ENCODE data around the gene NR2F1-AS1. TPM values are rescaled to one million over a fixed set of nuclear protein-coding genes. Genes with fewer than 3 reads are reported as not detected.

Gene NR2F1-AS1
- total and polyA plus RNA-seq, 4 experiments from 2014 or later = not detected

GRCh38 chr5:93575461-93576414 is 5.3 kb downstream of the NR2F1-AS1 start:
- Mint-ChIP-seq H3K4me1 (peaks cover 12 to 48% (median 29%) of the 10 kb centered on the region in 4 donors), H3K4me3 (no peak overlapping the region), H3K27me3 (peaks cover 76 to 79% of the 10 kb centered on the region in 2 donors), H3K9me3 (peaks cover 0 to 9% (median 0%) of the 10 kb centered on the region in 8 donors), H3K27ac (no peak overlapping the region), H3K36me3 (no peaks in the 10 kb centered on the region)
- ChIA-PET CTCF (ENCODE audit: partially characterized antibody) (interaction anchor here (0.6 to 1.7 kb wide), 2 partner anchors 46 to 225 kb away, joined by 3 to 5 read pairs; no protein-coding TSS in a partner anchor), POLR2A (ENCODE audit: partially characterized antibody) (interaction anchor here (0.8 kb wide), 1 partner anchor 26 kb away, joined by 3 read pairs; no protein-coding TSS in a partner anchor)
- H3K4me1 ChIP-seq (ENCODE audit: insufficient read depth, low read length) = peaks cover 33% of the 10 kb centered on the region
- H3K9me3 ChIP-seq (ENCODE audit: control insufficient read depth in 1 of 2, low read length in 2 of 2) = no peaks in the 10 kb centered on the region
- H3K27me3 ChIP-seq (ENCODE audit: insufficient read depth, low read length) = peaks cover 80% of the 10 kb centered on the region
- H3K4me3 ChIP-seq (ENCODE audit: low read length in 2 of 2) = no peak overlapping the region
- DNase-seq = no peak
- no peak overlapping the region for H3K27ac ChIP-seq (ENCODE audit: low read depth, low read length)
- intact Hi-C loops (cut with micrococcal nuclease) = no loop called here
- H3K36me3 ChIP-seq (ENCODE audit: insufficient read depth, low read length) = no peaks in the 10 kb centered on the region

GRCh38 chr5:93574491-93575305 is 6.3 kb downstream of the NR2F1-AS1 start:
- Mint-ChIP-seq H3K4me1 (peaks cover 8 to 45% (median 24%) of the 10 kb centered on the region in 4 donors), H3K4me3 (no peak overlapping the region), H3K9me3 (peaks cover 0 to 5% (median 0%) of the 10 kb centered on the region in 8 donors), H3K27ac (no peak overlapping the region), H3K36me3 (no peaks in the 10 kb centered on the region), H3K27me3 (peaks cover 76 to 78% of the 10 kb centered on the region in 2 donors)
- intact Hi-C loops (cut with micrococcal nuclease) = no loop called here
- Histone ChIP-seq H3K27ac (ENCODE audit: low read depth, low read length) (no peak overlapping the region), H3K9me3 (ENCODE audit: control insufficient read depth in 1 of 2, low read length in 2 of 2) (no peaks in the 10 kb centered on the region), H3K27me3 (ENCODE audit: insufficient read depth, low read length) (peaks cover 78% of the 10 kb centered on the region), H3K4me3 (ENCODE audit: low read length in 2 of 2) (no peak overlapping the region), H3K4me1 (ENCODE audit: insufficient read depth, low read length) (peaks cover 28% of the 10 kb centered on the region), H3K36me3 (ENCODE audit: insufficient read depth, low read length) (no peaks in the 10 kb centered on the region)
- no peak for DNase-seq
- ChIA-PET POLR2A (ENCODE audit: partially characterized antibody) (no interaction called here), CTCF (ENCODE audit: partially characterized antibody) (interaction anchor here (0.6 to 1.2 kb wide), 2 partner anchors 13 to 45 kb away, joined by 3 to 4 read pairs; no protein-coding TSS in a partner anchor)

- H3K36me3 Mint-ChIP-seq = no peaks in the 10 kb centered on the region
- peak overlapping the region in 1 of 8 donors; percentile 68 for H3K4me3 Mint-ChIP-seq
- ChIA-PET POLR2A (ENCODE audit: partially characterized antibody) (no interaction called here), CTCF (ENCODE audit: partially characterized antibody) (interaction anchor here (1.2 kb wide), 1 partner anchor 14 kb away, joined by 4 read pairs; no protein-coding TSS in a partner anchor)
- H3K27me3 ChIP-seq (ENCODE audit: insufficient read depth, low read length) = peaks cover 80% of the 10 kb centered on the region
- intact Hi-C loops (cut with micrococcal nuclease) = no loop called here
- no peak overlapping the region for H3K4me3 ChIP-seq (ENCODE audit: low read length in 2 of 2)
- peaks cover 0 to 8% (median under 1%) of the 10 kb centered on the region in 8 donors for H3K9me3 Mint-ChIP-seq
- no peak overlapping the region for H3K27ac ChIP-seq (ENCODE audit: low read depth, low read length)
- no peaks in the 10 kb centered on the region for H3K36me3 ChIP-seq (ENCODE audit: insufficient read depth, low read length)
- peaks cover 20% of the 10 kb centered on the region for H3K4me1 ChIP-seq (ENCODE audit: insufficient read depth, low read length)
- H3K9me3 ChIP-seq (ENCODE audit: control insufficient read depth in 1 of 2, low read length in 2 of 2) = no peaks in the 10 kb centered on the region
- peak overlapping the region in 1 of 7 donors; percentile 65 for H3K27ac Mint-ChIP-seq
- peaks cover 82 to 85% of the 10 kb centered on the region in 2 donors for H3K27me3 Mint-ChIP-seq
- peaks cover 8 to 48% (median 21%) of the 10 kb centered on the region in 4 donors for H3K4me1 Mint-ChIP-seq
- DNase-seq = no peak
These were observed 7.4 kb downstream of the NR2F1-AS1 start for GRCh38 chr5:93573354-93574351.

GRCh38 chr5:93572608-93573353 is 8.2 kb downstream of the NR2F1-AS1 start:
- no peaks in the 10 kb centered on the region for H3K36me3 Mint-ChIP-seq
- DNase-seq = no peak
- peak overlapping the region in 3 of 7 donors; percentile 9 to 43 (median 21) for H3K27ac Mint-ChIP-seq
- Histone ChIP-seq H3K9me3 (ENCODE audit: control insufficient read depth in 1 of 2, low read length in 2 of 2) (no peaks in the 10 kb centered on the region), H3K27ac (ENCODE audit: low read depth, low read length) (no peak overlapping the region), H3K4me1 (ENCODE audit: insufficient read depth, low read length) (peaks cover 17% of the 10 kb centered on the region), H3K4me3 (ENCODE audit: low read length in 2 of 2) (no peak overlapping the region), H3K27me3 (ENCODE audit: insufficient read depth, low read length) (peaks cover 72% of the 10 kb centered on the region), H3K36me3 (ENCODE audit: insufficient read depth, low read length) (no peaks in the 10 kb centered on the region)
- intact Hi-C loops (cut with micrococcal nuclease) = no loop called here
- ChIA-PET CTCF (ENCODE audit: partially characterized antibody) (no interaction called here), POLR2A (ENCODE audit: partially characterized antibody) (no interaction called here)
- H3K27me3 Mint-ChIP-seq = peaks cover 78 to 80% of the 10 kb centered on the region in 2 donors
- H3K9me3 Mint-ChIP-seq = peaks cover 0 to 8% (median under 1%) of the 10 kb centered on the region in 8 donors
- H3K4me1 Mint-ChIP-seq = peaks cover 8 to 39% (median 19%) of the 10 kb centered on the region in 4 donors
- peak overlapping the region in 3 of 8 donors; percentile 7 to 55 (median 7) for H3K4me3 Mint-ChIP-seq

- Mint-ChIP-seq H3K9me3 (peaks cover 0 to 8% (median under 1%) of the 10 kb centered on the region in 8 donors), H3K4me3 (peak overlapping the region in 4 of 8 donors; percentile 7 to 71 (median 55)), H3K27me3 (peaks cover 71 to 77% of the 10 kb centered on the region in 2 donors), H3K4me1 (peaks cover 8 to 35% (median 19%) of the 10 kb centered on the region in 4 donors), H3K36me3 (no peaks in the 10 kb centered on the region), H3K27ac (peak overlapping the region in 1 of 7 donors; percentile 9)
- intact Hi-C loops (cut with micrococcal nuclease) = no loop called here
- no peak overlapping the region for H3K4me3 ChIP-seq (ENCODE audit: low read length in 2 of 2)
- H3K9me3 ChIP-seq (ENCODE audit: control insufficient read depth in 1 of 2, low read length in 2 of 2) = no peaks in the 10 kb centered on the region
- no peak for DNase-seq
- H3K4me1 ChIP-seq (ENCODE audit: insufficient read depth, low read length) = peaks cover 17% of the 10 kb centered on the region
- no peaks in the 10 kb centered on the region for H3K36me3 ChIP-seq (ENCODE audit: insufficient read depth, low read length)
- peaks cover 69% of the 10 kb centered on the region for H3K27me3 ChIP-seq (ENCODE audit: insufficient read depth, low read length)
- ChIA-PET CTCF (ENCODE audit: partially characterized antibody) (no interaction called here), POLR2A (ENCODE audit: partially characterized antibody) (no interaction called here)
- no peak overlapping the region for H3K27ac ChIP-seq (ENCODE audit: low read depth, low read length)
These were observed 8.9 kb downstream of the NR2F1-AS1 start for GRCh38 chr5:93572101-93572607.

Measured in CD4-positive, alpha-beta memory T cell (primary cell).